Heart left ventricle (tissue), 16 donors: ENCODE results near the gene LZTS3. TPM values are rescaled to one million over a fixed set of nuclear protein-coding genes. Genes with fewer than 3 reads are reported as not detected.
"Not testable (repeated sequence)": the region's sequence is repeated elsewhere in the genome, so short reads cannot be mapped to it uniquely, and the experiment has no call there.

ENCODE experiments used
- ATAC-seq, 4 donors: fragments of 200-7000 bp; cut with Tn5 transposase; one replicate each; pipeline ENCODE4 v1.9.1; 2020 to 2022; ENCODE audit warnings: moderate library complexity in 4 of 4, mild to moderate bottlenecking in 3 of 4, moderate number of reproducible peaks in 1 of 4
- DNase-seq, 5 donors: peaks; one replicate each; pipeline ENCODE4 v3.0.0-alpha.2; 2020
- H3K27ac ChIP-seq, 12 donors: fragments of 200-600 bp; sonication (generic) in 4 of 12; one replicate each; pipeline versions ENCODE4 v1.5.0 to v1.8.0; 2016 to 2022; ENCODE audit warnings: mild to moderate bottlenecking in 2 of 12
- H3K27me3 ChIP-seq, 9 donors: fragments of 200-600 bp; sonication (generic) in 2 of 9; one replicate each; pipeline versions ENCODE4 v1.5.1 to v1.8.0; 2016 to 2022; ENCODE audit warnings: mild to moderate bottlenecking in 3 of 9
- H3K36me3 ChIP-seq, 9 donors: fragments of 200-600 bp; sonication (generic) in 2 of 9; one replicate each; pipeline versions ENCODE4 v1.5.0 to v1.8.0; 2018 to 2022; ENCODE audit warnings: mild to moderate bottlenecking in 2 of 9
- H3K4me1 ChIP-seq, 12 donors: fragments of 200-600 bp; sonication (generic) in 4 of 12; one replicate each; pipeline versions ENCODE4 v1.5.0 to v1.8.0; 2016 to 2022; ENCODE audit warnings: mild to moderate bottlenecking in 3 of 12
- H3K4me3 ChIP-seq, 12 donors: fragments of 200-600 bp; sonication (generic) in 4 of 12; one replicate each; pipeline versions ENCODE4 v1.5.0 to v1.8.0; 2017 to 2022; ENCODE audit warnings: mild to moderate bottlenecking in 9 of 12, moderate library complexity in 4 of 12
- H3K9me3 ChIP-seq, 12 donors: fragments of 200-600 bp; sonication (generic) in 4 of 12; one replicate each; pipeline versions ENCODE4 v1.5.0 to v1.8.0; 2016 to 2022; ENCODE audit warnings: mild to moderate bottlenecking in 1 of 12
- POLR2A ChIP-seq, 2 donors: fragments of 450-650 bp; IDR thresholded peaks; one replicate each; pipeline ENCODE4 v1.6.1; 2017; ENCODE audit warnings: antibody characterized with exemption in 2 of 2, mild to moderate bottlenecking in 2 of 2, moderate library complexity in 2 of 2
- WGBS, 4 donors: extraction: QIAGEN DNeasy Blood & Tissue Kit in 2 of 4; methylation state at CpG; one replicate each; pipeline versions ENCODE4 v1.1.5 to v1.1.7; 2013 to 2018; 5-methylcytosine and 5-hydroxymethylcytosine counted together
- intact Hi-C, 10 donors: fragments of 100-400 bp; cut with DNase I; formaldehyde crosslinking; loops; one replicate each; pipeline versions ENCODE4 v1.11.1 to v1.14.2; 2022
- polyA plus RNA-seq, 2 donors: library from polyadenylated mRNA; stranded (reverse); fragments of 200-250 nt; gene quantifications; one replicate each; pipeline ENCODE4 v1.2.3, GENCODE V29; 2013
- total RNA-seq, 9 donors: library from RNA; depleted of rRNA in 2 of 9; stranded (reverse); fragments of >200 nt in 2 of 9; fragmentation: NEBNext Ultra II Directional in 3 of 9; extraction: Animal tissue kit (Norgen Biotek cat#: 25700) in 3 of 9; gene quantifications; one replicate each; pipeline versions ENCODE4 v1.1.0 to v1.2.4, GENCODE V29; 2016 to 2023
- TF ChIP-seq, protein P1 (sequence below), 12 donors: fragments of 200-600 bp; sonication (generic) in 4 of 12; IDR thresholded peaks; one replicate each; pipeline versions ENCODE4 v1.5.0 to v1.8.0; 2018 to 2022; ENCODE audit warnings: antibody characterized with exemption in 12 of 12, mild to moderate bottlenecking in 5 of 12
- donor health status: ischemic (EF 13 %, LVEDD 7.1; RV severe dilation, severe dysfunction).
- donor health status: healthy with polysubstance abuse.
- donor health status: DM: no; HTN: yes; CAD: no.
- donor health status: DM: no; HTN: no; CAD: no.
- donor health status: ischemic (EF 25% LVEDD 6.9; RV normal size, moderate dysfunction).
- donor health status: ischemic (EF 25% LVEDD 5.7; RV mildly dilated, moderate dysfunction).
- donor health status: healthy.
- donor health status: DM: yes; HTN: yes; CAD: no.
- donor health status: ischemic (EF 35%, LVEDD 5.7; RV mildly dilated, moderate dysfunction).
- donor health status: nonischemic (EF 11% LVEDD 7.7; RV severe dilation, severe dysfunction).
- donor health status: DM: yes; HTN: yes; CAD: no.
- donor health status: PGD.
- donor health status: ischemic (EF 29% LVEDD 5.4; RV normal size, mild dysfunction).
- donor health status: nonischemic (EF 23%, LVEDD 6.1; RV moderate dilation, normal function).

Gene LZTS3
- total and polyA plus RNA-seq, 11 donors: 6.8 to 28.4 (median 13.1) TPM

- TF ChIP-seq POLR2A (IDR thresholded peaks at IDR 0.05): no peak
- TF ChIP-seq, protein P1, sequence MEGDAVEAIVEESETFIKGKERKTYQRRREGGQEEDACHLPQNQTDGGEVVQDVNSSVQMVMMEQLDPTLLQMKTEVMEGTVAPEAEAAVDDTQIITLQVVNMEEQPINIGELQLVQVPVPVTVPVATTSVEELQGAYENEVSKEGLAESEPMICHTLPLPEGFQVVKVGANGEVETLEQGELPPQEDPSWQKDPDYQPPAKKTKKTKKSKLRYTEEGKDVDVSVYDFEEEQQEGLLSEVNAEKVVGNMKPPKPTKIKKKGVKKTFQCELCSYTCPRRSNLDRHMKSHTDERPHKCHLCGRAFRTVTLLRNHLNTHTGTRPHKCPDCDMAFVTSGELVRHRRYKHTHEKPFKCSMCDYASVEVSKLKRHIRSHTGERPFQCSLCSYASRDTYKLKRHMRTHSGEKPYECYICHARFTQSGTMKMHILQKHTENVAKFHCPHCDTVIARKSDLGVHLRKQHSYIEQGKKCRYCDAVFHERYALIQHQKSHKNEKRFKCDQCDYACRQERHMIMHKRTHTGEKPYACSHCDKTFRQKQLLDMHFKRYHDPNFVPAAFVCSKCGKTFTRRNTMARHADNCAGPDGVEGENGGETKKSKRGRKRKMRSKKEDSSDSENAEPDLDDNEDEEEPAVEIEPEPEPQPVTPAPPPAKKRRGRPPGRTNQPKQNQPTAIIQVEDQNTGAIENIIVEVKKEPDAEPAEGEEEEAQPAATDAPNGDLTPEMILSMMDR (IDR thresholded peaks at IDR 0.05): no peak
- WGBS, 4 donors: 79 to 87% (median 80%) methylated on average over 3 to 4 of the region's 4 CpGs
- Histone ChIP-seq H3K9me3 (no peaks in the 10 kb centered on the region), H3K4me3 (no peak overlapping the region), H3K27ac (no peak overlapping the region), H3K36me3 (peaks cover 3 to 57% (median 51%) of the 10 kb centered on the region in 9 donors), H3K4me1 (no peaks in the 10 kb centered on the region), H3K27me3 (no peaks in the 10 kb centered on the region)
- ATAC-seq (no peak), DNase-seq (no peak)
- intact Hi-C loops: no loop called here
Measured at GRCh38 chr20:3189561-3190131, 16.3 kb upstream of the LZTS3 start.

GRCh38 chr20:3188823-3189413 lies 15.6 kb upstream of the LZTS3 start:
- peak in 2 of 4 donors; percentile 39 to 64 for ATAC-seq
- DNase-seq: peak in 1 of 5 donors; percentile 16
- no peak for TF ChIP-seq POLR2A (IDR thresholded peaks at IDR 0.05)
- TF ChIP-seq, protein P1 (IDR thresholded peaks at IDR 0.05): no peak
- H3K27me3 ChIP-seq: no peaks in the 10 kb centered on the region
- no peak overlapping the region for H3K27ac ChIP-seq
- H3K4me3 ChIP-seq: no peak overlapping the region
- peaks cover 0 to 50% (median 44%) of the 10 kb centered on the region in 9 donors for H3K36me3 ChIP-seq
- intact Hi-C loops: no loop called here
- 60 to 85% (median 79%) methylated on average over 3 of the region's 3 CpGs for WGBS, 4 donors
- no peaks in the 10 kb centered on the region for H3K4me1 ChIP-seq
- H3K9me3 ChIP-seq: no peaks in the 10 kb centered on the region

DNA sequence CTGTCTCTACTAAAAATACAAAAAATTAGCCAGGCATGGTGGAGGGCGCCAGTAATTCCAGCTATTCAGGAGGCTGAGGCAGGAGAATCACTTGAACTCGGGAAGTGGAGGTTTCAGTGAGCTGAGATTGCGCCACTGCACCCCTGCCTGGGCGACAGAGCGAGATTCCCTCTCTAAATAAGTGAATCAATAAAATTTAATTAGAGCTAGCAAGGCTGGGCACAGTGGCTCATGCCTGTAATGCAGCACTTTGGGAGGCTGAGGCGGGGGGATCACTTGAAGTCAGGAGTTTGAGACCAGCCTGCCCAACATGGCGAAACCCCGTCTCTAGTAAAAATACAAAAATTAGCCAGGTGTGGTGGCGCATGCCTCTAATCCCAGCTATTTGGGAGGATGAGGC lies 14.5 kb upstream of the LZTS3 start:
- WGBS, 4 donors: 93 to 97% (median 96%) methylated on average over 9 of the region's 9 CpGs
- ATAC-seq, H3K27ac ChIP-seq, H3K4me1 ChIP-seq, H3K9me3 ChIP-seq, H3K27me3 ChIP-seq, H3K4me3 ChIP-seq, intact Hi-C loops: not testable (repeated sequence)
- peaks cover 0 to 39% (median 33%) of the 10 kb centered on the region in 9 donors for H3K36me3 ChIP-seq
- peak in 1 of 5 donors; percentile 1 for DNase-seq

GRCh38 chr20:3183896-3184612 lies 10.7 kb upstream of the LZTS3 start:
- H3K27ac ChIP-seq: no peak overlapping the region
- H3K4me1 ChIP-seq: no peaks in the 10 kb centered on the region

GRCh38 chr20:3182429-3182828 lies 9.1 kb upstream of the LZTS3 start:
- H3K4me1 ChIP-seq, intact Hi-C loops, H3K27me3 ChIP-seq, H3K27ac ChIP-seq, ATAC-seq, H3K9me3 ChIP-seq, H3K36me3 ChIP-seq, H3K4me3 ChIP-seq, DNase-seq: not testable (repeated sequence)
- 95 to 100% (median 97%) methylated on average over 4 to 5 of the region's 5 CpGs for WGBS, 4 donors

More at GRCh38 chr20:3183896-3184612, 10.7 kb upstream of the LZTS3 start:
- TF ChIP-seq POLR2A (IDR thresholded peaks at IDR 0.05): no peak
- TF ChIP-seq, protein P1 (IDR thresholded peaks at IDR 0.05): no peak
- intact Hi-C loops: no loop called here
- Histone ChIP-seq H3K27me3 (no peaks in the 10 kb centered on the region), H3K36me3 (peaks cover 0 to 3% (median under 1%) of the 10 kb centered on the region in 9 donors), H3K9me3 (no peaks in the 10 kb centered on the region), H3K4me3 (no peak overlapping the region)
- ATAC-seq (no peak), DNase-seq (no peak)
- WGBS, 4 donors: 88 to 96% (median 96%) methylated on average over 3 of the region's 3 CpGs
